ENCODE data around the gene FAM174A. TPM values are rescaled to one million over a fixed set of nuclear protein-coding genes. Genes with fewer than 3 reads are reported as not detected.
"Not testable (repeated sequence)": the region's sequence is repeated elsewhere in the genome, so short reads cannot be mapped to it uniquely, and the experiment has no call there.

Gene FAM174A
- total RNA-seq, 1 donor from 2014 or later, result 15.0 TPM

- intact Hi-C loops (cut with micrococcal nuclease), result no loop called here
- DNase-seq (no peak), ATAC-seq (no peak)
Measured at GRCh38 chr5:100566382-100567141, 31.4 kb downstream of the FAM174A start.

DNA sequence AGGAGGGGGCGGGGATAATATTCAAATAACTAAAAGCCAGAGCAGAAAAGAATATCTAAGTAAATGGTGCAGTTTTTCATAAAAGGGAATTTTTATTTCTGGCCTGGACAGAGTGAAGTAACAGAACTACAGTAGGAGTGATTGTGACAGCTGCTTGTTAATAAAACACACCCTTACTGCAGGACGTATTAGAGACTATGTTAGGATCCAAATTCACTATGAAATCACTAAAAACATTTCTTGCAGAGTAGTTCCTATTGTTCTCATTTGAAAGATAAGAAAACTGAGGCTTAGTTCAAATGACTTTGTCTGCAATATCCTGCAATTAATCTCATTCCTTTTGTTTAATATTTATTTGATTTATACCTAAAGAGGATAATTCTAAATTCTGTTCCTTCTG lies 39.5 kb downstream of the FAM174A start:
- no peak for DNase-seq
- intact Hi-C loops (cut with micrococcal nuclease), result no loop called here
- ATAC-seq, result no peak

DNA sequence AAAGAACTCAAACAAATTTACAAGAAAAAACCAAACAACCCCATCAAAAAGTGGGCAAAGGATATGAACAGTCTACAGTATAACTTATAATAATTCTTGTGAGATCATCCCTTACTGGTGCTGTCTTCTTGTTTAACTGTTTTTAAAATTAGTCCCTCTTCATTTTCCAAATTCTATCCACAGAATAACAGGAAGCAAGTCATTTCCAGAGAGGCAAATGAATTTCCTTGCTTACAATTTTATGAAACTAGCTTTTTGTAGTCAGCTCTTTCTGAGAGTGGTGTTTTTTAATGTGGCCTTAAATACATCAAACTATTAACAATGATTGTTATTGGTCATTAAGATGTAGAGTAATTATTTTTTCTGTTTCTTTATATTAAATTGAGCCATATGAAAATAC lies 40.6 kb downstream of the FAM174A start:
- ATAC-seq (no peak), DNase-seq (no peak)
- intact Hi-C loops (cut with micrococcal nuclease), result no loop called here

GRCh38 chr5:100576217-100576751 lies 41.1 kb downstream of the FAM174A start:
- intact Hi-C loops (cut with micrococcal nuclease), result no loop called here
- no peak for DNase-seq
- no peak for ATAC-seq

DNA sequence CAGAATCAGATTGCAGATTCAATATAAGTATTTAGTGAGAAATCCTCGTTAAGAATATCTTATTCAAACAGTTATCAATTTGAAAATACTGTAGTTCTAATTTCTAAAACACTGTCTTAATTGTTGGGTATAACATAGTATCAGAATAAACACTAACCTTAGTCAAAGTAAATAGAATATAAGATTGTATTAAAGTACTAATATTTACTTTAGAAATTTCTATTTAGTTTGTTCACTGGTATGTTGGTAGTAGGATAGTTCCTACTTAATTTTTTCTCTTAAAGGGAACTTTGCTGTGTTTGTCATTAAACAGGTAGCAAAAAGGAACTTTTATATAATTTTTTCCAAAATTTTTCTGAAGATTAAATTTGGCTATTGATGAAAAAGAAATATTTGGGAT lies 42.3 kb downstream of the FAM174A start:
- intact Hi-C loops (cut with micrococcal nuclease), result no loop called here
- ATAC-seq, result no peak
- no peak for DNase-seq

DNA sequence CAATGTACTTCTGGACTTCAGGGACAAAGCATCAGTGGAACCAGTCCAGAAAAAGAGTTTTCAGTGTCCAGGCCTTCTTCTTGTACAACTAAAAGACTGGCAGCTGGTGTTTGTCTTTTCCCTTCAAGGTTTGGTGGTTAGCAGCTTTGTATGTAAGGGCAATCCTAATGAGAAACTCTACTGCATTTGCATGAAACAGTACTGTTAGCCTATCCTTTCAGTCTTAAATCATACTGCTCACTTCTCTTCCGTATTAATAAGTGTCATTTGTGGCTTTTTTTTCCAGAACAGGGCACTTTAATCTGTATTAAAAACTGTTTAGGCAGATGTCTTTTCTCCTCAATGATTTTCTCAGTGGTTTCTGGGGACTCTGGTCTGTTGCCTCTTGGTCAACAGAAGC lies 48.9 kb downstream of the FAM174A start:
- ATAC-seq (no peak), DNase-seq (no peak)
- intact Hi-C loops (cut with micrococcal nuclease), result no loop called here

DNA sequence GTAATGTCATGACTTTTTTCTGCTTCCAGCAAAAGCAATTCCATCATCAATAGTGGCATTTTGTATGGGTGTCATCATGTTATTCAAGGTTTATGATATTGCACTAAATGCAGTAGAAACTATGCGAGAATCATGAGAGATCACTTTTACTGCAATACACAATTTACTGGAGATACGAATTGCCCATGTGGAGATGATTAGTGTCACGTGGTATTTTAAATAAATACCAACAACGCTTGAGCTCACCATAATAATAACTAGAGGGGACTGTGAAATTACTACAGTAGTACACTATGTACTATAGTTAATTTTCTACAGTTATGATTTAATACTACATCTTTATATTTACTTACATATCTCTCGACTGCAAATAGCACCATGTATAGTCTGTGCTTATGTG lies 49.7 kb downstream of the FAM174A start:
- ATAC-seq (no peak), DNase-seq (no peak)
- intact Hi-C loops (cut with micrococcal nuclease), result no loop called here

- intact Hi-C loops (cut with micrococcal nuclease), result no loop called here
- DNase-seq, result no peak
- no peak for ATAC-seq
Measured at GRCh38 chr5:100590867-100591266, 55.7 kb downstream of the FAM174A start.

DNA sequence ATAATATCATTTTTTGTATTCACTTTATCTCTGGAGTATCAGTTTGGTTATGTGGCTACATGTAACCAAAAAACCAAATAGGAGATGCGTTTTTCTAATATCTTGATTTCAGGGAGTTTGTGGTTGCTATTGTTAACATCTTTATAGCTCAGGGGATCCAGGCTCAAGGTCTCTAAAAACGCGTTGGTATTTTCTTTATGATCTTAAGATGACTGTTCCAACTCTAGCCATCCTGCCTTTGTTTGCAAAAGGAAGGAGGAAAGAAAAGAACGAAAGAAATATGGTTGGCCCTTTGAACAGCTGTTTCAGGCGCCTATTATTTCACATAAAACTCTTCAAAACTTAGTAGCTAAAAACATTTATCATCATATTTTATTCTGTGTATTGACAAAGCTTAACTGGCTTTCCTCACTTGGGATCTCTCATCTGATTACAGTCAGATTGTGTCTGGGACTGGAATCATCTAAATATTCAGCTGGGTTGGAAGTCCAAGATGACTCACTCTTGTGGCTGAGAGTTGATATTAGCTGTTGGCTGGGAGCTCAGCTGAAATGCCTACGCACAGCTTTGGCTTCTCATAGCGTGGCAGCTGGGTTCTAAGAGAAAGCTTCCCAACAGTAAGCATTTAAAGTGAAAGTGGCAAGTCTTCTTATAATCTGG lies 60.1 kb downstream of the FAM174A start:
- peak; percentile 39 for DNase-seq
- intact Hi-C loops (cut with micrococcal nuclease), result no loop called here
- ATAC-seq, result peak; percentile 88

DNA sequence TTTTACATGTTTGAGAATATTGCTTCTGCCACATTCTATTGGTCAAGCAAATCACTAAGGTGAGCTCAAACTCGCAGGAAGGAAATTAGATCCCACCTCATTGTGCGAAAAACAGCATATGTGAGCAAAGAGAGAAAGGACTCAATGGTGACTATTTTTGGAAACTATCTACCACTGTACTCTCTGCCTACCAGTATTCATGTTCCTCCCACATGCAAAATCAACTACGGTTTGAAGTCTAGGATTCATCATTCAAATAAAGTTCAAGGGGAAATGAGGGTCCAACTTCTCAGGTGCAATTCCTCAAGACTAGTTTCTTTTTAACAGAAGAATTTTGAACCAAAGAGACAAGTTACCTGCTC lies 60.6 kb downstream of the FAM174A start:
- ATAC-seq (peak; percentile 19), DNase-seq (no peak)
- intact Hi-C loops (cut with micrococcal nuclease), result no loop called here

- intact Hi-C loops (cut with micrococcal nuclease), result no loop called here
- ATAC-seq (no peak), DNase-seq (no peak)
Measured at GRCh38 chr5:100598446-100598845, 63.3 kb downstream of the FAM174A start.

DNA sequence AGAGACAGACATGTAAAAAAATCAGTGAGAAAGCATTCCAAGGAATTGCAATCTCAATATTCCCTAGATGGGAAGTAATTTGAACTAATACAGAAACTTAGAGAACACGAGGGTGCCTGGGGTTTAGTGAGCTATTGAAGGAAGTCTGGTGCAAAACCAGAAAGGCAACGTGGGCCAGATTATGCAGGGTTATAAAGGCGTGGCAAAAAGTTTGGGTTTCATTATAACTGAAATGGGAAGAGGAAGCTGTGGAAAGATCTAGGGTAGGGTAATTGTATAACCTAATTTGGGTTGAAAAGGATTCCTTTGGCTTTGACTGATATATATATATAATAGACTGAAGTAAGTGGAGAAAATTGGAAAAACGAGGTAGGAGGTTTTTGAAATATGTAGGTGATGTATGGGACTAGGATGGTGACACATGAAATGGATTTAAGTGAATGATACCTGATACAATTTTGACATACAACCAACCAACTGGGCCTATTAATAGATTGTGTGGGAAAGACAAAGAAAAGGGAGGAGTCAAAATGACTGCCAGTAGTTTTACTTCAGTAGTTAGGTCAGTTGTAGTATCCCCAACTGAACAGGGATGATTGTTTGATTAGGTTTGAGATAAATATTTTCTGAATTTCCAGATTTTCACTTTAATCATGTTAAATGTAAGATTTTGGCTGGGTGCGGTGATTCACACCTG lies 65.3 kb downstream of the FAM174A start:
- ATAC-seq (no peak), DNase-seq (no peak)
- intact Hi-C loops (cut with micrococcal nuclease), result no loop called here

DNA sequence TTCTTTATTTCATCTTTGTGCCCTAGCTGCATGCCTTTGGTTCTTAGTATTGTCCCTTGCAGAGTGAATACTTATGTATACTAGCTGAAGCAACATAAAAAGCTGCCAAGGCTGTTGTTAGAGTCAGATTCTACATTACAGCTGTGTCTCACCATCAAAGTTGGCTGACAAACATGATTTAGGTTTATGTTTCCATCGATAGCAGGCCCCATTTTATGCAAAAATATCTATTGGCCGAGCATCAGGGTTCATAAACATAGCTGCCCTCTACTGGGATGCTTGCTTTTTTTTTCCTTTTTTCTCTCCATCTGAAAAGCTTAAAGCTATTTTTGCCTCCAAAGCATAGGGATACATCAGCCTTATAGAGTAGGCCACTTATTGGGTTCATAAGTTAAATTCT lies 68.0 kb downstream of the FAM174A start:
- no peak for DNase-seq
- intact Hi-C loops (cut with micrococcal nuclease), result no loop called here
- no peak for ATAC-seq

DNA sequence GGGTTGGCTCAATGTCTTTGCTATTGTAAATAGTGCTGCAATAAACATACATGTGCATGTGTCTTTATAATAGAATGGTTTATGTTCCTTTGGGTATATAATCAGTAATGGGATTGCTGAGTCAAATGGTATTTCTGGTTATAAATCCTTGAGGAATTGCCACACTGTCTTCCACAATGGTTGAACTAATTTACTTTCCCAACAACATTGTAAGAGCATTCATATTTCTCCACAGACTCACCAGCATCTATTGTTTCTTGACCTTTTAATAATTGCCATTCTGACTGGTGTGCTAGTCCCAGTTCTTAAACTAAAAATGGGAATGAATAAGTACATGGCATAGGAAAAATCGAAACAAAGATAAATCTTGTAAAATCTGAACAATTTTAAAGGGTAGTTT lies 68.8 kb downstream of the FAM174A start:
- DNase-seq; ATAC-seq; intact Hi-C loops (cut with micrococcal nuclease): not testable (repeated sequence)

DNA sequence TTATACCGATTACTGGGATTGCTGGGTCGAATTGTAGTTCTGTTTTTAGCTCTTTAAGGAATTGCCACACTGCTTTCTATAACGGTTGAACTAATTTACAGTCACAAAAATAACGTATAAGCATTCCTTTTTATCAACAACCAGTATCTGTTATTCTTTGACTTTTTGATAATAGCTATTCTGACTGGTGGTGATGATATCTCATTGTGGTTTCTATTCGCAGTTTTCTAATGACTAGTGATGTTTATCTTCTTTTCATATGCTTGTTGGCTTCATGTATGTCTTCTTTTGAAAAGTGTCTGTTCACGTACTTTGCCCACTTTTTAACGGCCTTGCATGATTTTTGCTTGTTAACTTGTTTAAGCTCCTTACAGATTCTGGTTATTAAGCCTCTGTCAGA lies 74.4 kb downstream of the FAM174A start:
- no peak for ATAC-seq
- DNase-seq, result no peak
- intact Hi-C loops (cut with micrococcal nuclease), result no loop called here

DNA sequence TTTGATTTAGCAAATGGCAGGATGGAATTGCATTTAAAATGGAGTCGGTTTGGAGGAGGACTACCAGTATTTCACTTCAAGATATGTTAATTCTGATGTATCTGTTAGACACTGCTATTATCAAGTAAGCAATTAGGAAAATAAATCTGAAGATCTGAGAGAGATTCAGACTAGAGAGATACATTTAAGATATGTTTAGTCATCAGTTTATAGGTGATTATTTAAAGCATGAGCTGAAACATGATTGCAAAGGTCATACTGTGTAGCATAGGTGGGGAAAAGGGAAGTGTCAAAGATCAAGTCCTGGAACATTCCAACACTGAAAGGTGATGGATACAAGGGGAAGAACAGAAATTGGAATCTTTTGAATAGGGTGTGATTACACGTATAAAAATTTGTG lies 79.1 kb downstream of the FAM174A start:
- intact Hi-C loops (cut with micrococcal nuclease), result no loop called here
- DNase-seq, result no peak
- ATAC-seq, result no peak

DNA sequence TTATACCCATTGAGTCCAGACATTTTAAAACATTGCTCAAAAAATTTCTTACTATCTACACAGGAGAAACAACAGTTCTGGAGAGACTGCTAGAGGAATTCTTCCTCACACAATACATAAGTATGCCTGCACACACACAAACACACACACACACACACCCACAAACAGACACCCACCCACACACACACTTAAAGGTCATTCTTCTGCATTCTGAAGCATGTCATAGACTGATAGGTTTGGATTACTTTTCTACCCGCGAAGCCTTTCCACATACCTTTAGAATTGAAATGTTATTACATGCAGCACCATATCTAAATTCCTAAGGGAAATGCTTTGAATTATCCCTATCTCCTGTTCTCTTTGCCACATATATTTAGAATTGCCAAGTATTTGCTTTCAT lies 80.2 kb downstream of the FAM174A start:
- intact Hi-C loops (cut with micrococcal nuclease), result no loop called here
- ATAC-seq, result no peak

GRCh38 chr5:100616291-100616690 lies 81.1 kb downstream of the FAM174A start:
- ATAC-seq (no peak), DNase-seq (no peak)
- intact Hi-C loops (cut with micrococcal nuclease), result no loop called here

More for the DNA sequence above, 80.2 kb downstream of the FAM174A start:
- no peak for DNase-seq

DNA sequence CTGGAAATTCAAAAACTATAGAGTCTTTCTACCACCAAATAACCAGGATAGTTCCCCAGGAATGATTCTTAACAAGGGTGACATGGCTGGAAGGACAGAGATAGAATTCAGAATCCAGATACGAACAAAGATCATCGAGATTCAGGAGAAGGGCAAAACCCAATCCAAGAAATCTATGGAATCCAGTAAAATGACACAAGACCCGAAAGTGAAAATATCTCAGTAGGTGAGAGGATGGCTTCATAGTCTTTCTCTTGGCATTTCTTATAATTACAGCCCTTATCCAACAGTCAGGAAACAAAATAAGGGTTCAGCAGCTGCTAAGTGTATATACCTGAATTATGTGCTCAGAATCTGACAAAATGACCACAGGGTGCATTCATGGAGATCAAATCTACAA lies 81.8 kb downstream of the FAM174A start:
- DNase-seq, result no peak
- no peak for ATAC-seq
- intact Hi-C loops (cut with micrococcal nuclease), result no loop called here

DNA sequence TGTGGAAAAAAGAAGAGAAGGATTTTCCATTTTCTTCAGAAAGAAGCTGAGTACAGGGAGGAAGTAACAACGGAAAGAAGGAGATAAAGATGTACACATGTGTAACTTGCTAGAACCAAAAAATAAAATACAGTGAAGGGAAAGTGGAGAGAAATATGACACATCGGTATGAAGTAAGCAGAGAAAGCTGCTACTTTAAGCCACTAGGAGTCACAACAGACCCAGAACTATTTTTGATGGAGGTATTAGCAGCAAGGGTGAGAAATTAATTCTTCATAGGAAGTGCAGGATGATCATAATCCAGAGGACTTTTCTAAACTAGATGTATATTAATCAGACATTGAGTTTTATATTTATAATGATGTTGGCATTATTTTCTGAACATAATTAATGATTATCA lies 88.5 kb downstream of the FAM174A start:
- ATAC-seq (no peak), DNase-seq (no peak)
- intact Hi-C loops (cut with micrococcal nuclease), result no loop called here
